WERI-Rb-1 (cell line): Measurements from ENCODE around the gene IFRD2.

Experiments
- DNase-seq: peaks from one replicate; pipeline ENCODE4 v3.0.0-alpha.2; 2020
- H3K27ac ChIP-seq: fragments of 250-450 bp; sonication (Bioruptor Pico); 2 replicates; pipeline ENCODE4 v1.5.1; 2020; ENCODE audit warnings: mild to moderate bottlenecking, moderate library complexity
- H3K27me3 ChIP-seq: fragments of 250-450 bp; sonication (Bioruptor Pico); 2 replicates; pipeline ENCODE4 v1.5.1; 2021; ENCODE audit warnings: mild to moderate bottlenecking, low read depth, moderate library complexity; ENCODE audit not compliant: insufficient read depth, severe bottlenecking
- H3K36me3 ChIP-seq: fragments of 250-450 bp; sonication (Bioruptor Pico); 2 replicates; pipeline ENCODE4 v1.5.1; 2020; ENCODE audit warnings: mild to moderate bottlenecking, moderate library complexity
- H3K4me3 ChIP-seq: 2 replicates; pipeline ENCODE4 v1.5.1; 2011; ENCODE audit warnings: low read depth, mild to moderate bottlenecking, control low read depth, low read length
- H3K9me3 ChIP-seq: fragments of 250-450 bp; sonication (Bioruptor Pico); 2 replicates; pipeline ENCODE4 v1.5.1; 2021; ENCODE audit warnings: mild to moderate bottlenecking, moderate library complexity; ENCODE audit not compliant: severe bottlenecking
- CTCF ChIP-seq: IDR thresholded peaks from 2 replicates; pipeline ENCODE4 v1.5.1; 2011; ENCODE audit warnings: low read depth, mild to moderate bottlenecking, control low read depth, inconsistent platforms, low read length

The IFRD2 gene

DNA sequence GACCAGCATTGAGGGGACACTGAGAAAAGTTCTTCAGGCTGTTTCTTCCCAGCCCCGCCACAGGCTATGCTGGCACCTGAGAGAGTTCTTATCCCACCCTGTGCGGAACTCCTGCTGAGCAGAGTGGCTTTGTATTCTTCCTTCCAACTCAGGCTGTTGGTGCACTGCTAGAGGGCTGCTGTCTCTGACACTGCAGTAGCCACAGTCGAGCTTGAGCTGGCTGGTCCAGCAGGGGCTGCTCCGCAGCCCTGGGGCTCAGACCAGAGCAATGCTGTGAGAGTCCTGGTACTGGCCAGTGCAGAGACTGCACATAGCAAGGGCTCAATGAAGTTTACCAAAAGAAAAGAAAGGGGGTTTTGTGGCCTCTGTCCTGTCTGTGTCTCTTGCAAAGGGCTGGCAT is 52.6 kb downstream of the IFRD2 start:
- TF ChIP-seq CTCF: no peak
- Histone ChIP-seq H3K27ac (no peak overlapping the region), H3K9me3 (no peaks in the 10 kb centered on the region), H3K36me3 (peaks cover 8% of the 10 kb centered on the region), H3K4me3 (no peak overlapping the region), H3K27me3 (no peaks in the 10 kb centered on the region)
- DNase-seq: no peak

DNA sequence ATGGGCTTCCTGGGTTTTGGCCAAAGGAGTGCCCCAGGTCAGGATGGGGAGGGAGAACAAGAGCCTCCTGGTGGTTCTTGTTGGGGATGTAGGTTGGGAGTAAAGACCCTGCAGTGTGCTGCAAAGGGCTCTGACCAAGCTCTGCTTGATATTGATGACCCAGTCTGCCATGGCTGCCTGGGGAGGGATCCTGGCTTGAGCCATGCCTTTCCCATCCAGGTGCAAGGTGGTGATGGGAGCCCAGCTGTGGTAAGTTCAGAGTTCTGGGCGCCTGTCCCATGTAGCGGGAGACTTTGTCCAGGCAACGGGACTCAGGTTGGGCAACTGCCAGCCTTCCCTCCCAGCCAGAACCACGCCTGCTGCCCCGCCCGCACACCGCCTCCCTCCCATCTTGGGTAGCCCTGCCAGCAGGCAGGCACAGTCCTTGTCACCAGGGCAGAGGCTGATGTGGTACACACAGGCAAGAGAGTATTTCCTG is 53.6 kb downstream of the IFRD2 start:
- H3K27ac ChIP-seq: no peak overlapping the region
- H3K9me3 ChIP-seq: no peaks in the 10 kb centered on the region
- H3K4me3 ChIP-seq: no peak overlapping the region
- no peak for TF ChIP-seq CTCF
- H3K36me3 ChIP-seq: peaks cover 7% of the 10 kb centered on the region
- no peaks in the 10 kb centered on the region for H3K27me3 ChIP-seq
- DNase-seq: no peak

DNA sequence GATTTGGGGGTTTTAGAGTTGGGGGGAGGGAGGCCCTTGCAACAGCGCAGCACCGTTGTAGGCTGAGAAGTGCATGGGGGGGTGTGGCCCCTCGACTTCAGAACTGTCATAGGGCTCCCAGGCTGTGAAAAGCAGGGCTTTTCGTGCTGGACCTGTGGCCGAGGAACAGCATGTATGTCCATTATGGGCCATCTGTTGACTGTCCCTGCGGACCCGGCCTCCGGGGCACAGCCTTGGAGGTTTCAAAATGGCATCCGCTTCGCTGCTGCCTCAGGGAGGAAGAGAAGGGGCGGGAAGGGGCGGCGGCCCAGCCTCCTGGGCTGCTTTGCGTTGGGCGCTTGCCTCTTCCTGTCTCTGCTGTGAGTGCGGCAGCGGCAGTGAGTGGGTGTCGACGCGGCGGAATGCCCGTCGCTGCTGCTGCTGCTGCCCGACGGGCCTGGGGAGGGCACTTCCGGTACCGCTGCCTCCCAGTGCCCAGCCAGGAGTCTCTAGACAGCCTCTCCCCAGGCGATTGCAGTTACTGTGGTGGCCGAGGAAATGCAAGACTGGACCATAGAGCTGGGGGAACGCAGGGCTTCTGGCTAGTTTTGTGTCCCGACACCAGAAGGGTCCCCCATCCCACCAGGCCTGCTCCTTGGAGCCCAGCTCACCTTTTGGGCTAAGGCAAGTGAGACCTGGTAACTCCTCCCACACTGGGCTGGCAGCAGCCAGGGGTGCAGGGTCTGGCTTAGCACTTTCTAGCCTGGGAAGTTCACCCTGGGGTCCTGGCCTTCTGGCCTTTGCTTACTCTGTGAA is 54.3 kb downstream of the IFRD2 start:
- H3K27me3 ChIP-seq: no peaks in the 10 kb centered on the region
- H3K9me3 ChIP-seq: no peaks in the 10 kb centered on the region
- no peak overlapping the region for H3K27ac ChIP-seq
- no peak for TF ChIP-seq CTCF
- DNase-seq: no peak
- peaks cover 4% of the 10 kb centered on the region for H3K36me3 ChIP-seq
- H3K4me3 ChIP-seq: no peak overlapping the region
